Activated naive CD4-positive, alpha-beta T cell treated with anti-CD3 and anti-CD28 coated beads, Interleukin-2, amount 50 U/mL, for 72 hours (primary cell): ENCODE data around the gene NAA30. TPM values are rescaled to one million over a fixed set of nuclear protein-coding genes. Genes with fewer than 3 reads are reported as not detected.

Source experiments
- ATAC-seq, 2 donors: fragments of 150-1000 bp; cut with Tn5 transposase; 2 replicates each; pipeline ENCODE4 v1.10.0; 2021; ENCODE audit warnings: mild to moderate bottlenecking in 2 of 2, moderate library complexity in 2 of 2
- DNase-seq, 2 donors: peaks; one replicate each; pipeline ENCODE4 v3.0.0; 2021 to 2022; ENCODE audit warnings: low spot score in 2 of 2
- H3K27ac Mint-ChIP-seq, 2 donors: one replicate each; pipeline ENCODE4 v1.8.0; 2022; ENCODE audit warnings: mild to moderate bottlenecking in 2 of 2, mixed read lengths in 2 of 2
- H3K36me3 Mint-ChIP-seq, 2 donors: one replicate each; pipeline ENCODE4 v1.8.0; 2022; ENCODE audit warnings: mixed read lengths in 2 of 2
- H3K9me3 Mint-ChIP-seq, 2 donors: one replicate each; pipeline ENCODE4 v1.8.0; 2022; ENCODE audit warnings: mixed read lengths in 2 of 2
- total RNA-seq, 2 donors: library from RNA; stranded (reverse); gene quantifications; one replicate each; pipeline ENCODE4 v1.2.3, GENCODE V29; 2022

NAA30 gene
- total RNA-seq, 2 donors from 2014 or later = 14.5 to 15.7 TPM

GRCh38 chr14:57420033-57420432, 29.6 kb downstream of the NAA30 start:
- no peaks in the 10 kb centered on the region for H3K9me3 Mint-ChIP-seq

GRCh38 chr14:57420986-57421385, 30.6 kb downstream of the NAA30 start:
- Mint-ChIP-seq H3K9me3 (no peaks in the 10 kb centered on the region), H3K36me3 (no peaks in the 10 kb centered on the region), H3K27ac (no peak overlapping the region)
- DNase-seq (no peak), ATAC-seq (no peak)

More at GRCh38 chr14:57420033-57420432, 29.6 kb downstream of the NAA30 start:
- no peak for ATAC-seq
- no peak overlapping the region for H3K27ac Mint-ChIP-seq
- no peak for DNase-seq
- H3K36me3 Mint-ChIP-seq = no peaks in the 10 kb centered on the region

- no peak for DNase-seq
- Mint-ChIP-seq H3K36me3 (no peaks in the 10 kb centered on the region), H3K9me3 (no peaks in the 10 kb centered on the region), H3K27ac (no peak overlapping the region)
- ATAC-seq = no peak
Measured at GRCh38 chr14:57435923-57436322, 45.5 kb downstream of the NAA30 start.

- ATAC-seq (no peak), DNase-seq (no peak)
- H3K9me3 Mint-ChIP-seq = no peaks in the 10 kb centered on the region
- no peak overlapping the region for H3K27ac Mint-ChIP-seq
- peaks cover 0 to 4% of the 10 kb centered on the region in 2 donors for H3K36me3 Mint-ChIP-seq
Measured at GRCh38 chr14:57461777-57462320, 71.5 kb downstream of the NAA30 start.

- H3K27ac Mint-ChIP-seq = no peak overlapping the region
- peaks cover 0 to 4% of the 10 kb centered on the region in 2 donors for H3K36me3 Mint-ChIP-seq
- no peaks in the 10 kb centered on the region for H3K9me3 Mint-ChIP-seq
- no peak for ATAC-seq
- DNase-seq = no peak
Measured at GRCh38 chr14:57462551-57462950, 72.2 kb downstream of the NAA30 start.

GRCh38 chr14:57464008-57464730, 73.8 kb downstream of the NAA30 start:
- Mint-ChIP-seq H3K36me3 (peaks cover 0 to 4% of the 10 kb centered on the region in 2 donors), H3K9me3 (no peaks in the 10 kb centered on the region), H3K27ac (no peak overlapping the region)
- ATAC-seq (no peak), DNase-seq (no peak)

Other genes starting within 250 kb of the NAA30 start
- 10 to 100 TPM; 71.2 to 80.4 TPM for gene EXOC5, start 121.7 kb upstream of the NAA30 start, total RNA-seq
- gene AP5M1, start 121.6 kb upstream of the NAA30 start, total RNA-seq = 10 to 100 TPM; 24.7 to 30.9 TPM
- not detected for gene CCDC198, start 103.3 kb downstream of the NAA30 start, total RNA-seq